Activated T-helper 1 cell treated with anti-CD3 and anti-CD28 coated beads, Interleukin-12 subunit alpha, Interleukin-12 subunit beta, Interleukin-2, Interleukin-4 antibody, amounts not matched to agents 30 ng/mL and 10 ng/mL and 1 ng/mL, durations not matched to agents 14 hours and 24 hours and 36 hours (primary cell): ENCODE data around the gene RAB39B. TPM values are rescaled to one million over a fixed set of nuclear protein-coding genes. Genes with fewer than 3 reads are reported as not detected.
"Not testable (repeated sequence)": the region's sequence is repeated elsewhere in the genome, so short reads cannot be mapped to it uniquely, and the experiment has no call there.

Experiments
- DNase-seq: peaks from one replicate; pipeline ENCODE4 v3.0.0; 2021; ENCODE audit warnings: low spot score
- H3K27ac Mint-ChIP-seq: one replicate; pipeline ENCODE4 v1.8.0; 2021; ENCODE audit warnings: mild to moderate bottlenecking, mixed read lengths
- H3K27me3 Mint-ChIP-seq: one replicate; pipeline ENCODE4 v1.8.0; 2022; ENCODE audit warnings: mild to moderate bottlenecking, moderate library complexity, mixed read lengths; ENCODE audit not compliant: insufficient read depth
- H3K36me3 Mint-ChIP-seq: one replicate; pipeline ENCODE4 v1.8.0; 2021; ENCODE audit warnings: low read depth, mixed read lengths
- H3K4me1 Mint-ChIP-seq: one replicate; pipeline ENCODE4 v1.8.0; 2021; ENCODE audit warnings: low read depth, mixed read lengths
- H3K4me3 Mint-ChIP-seq: one replicate; pipeline ENCODE4 v1.8.0; 2021; ENCODE audit warnings: mild to moderate bottlenecking, moderate library complexity, mixed read lengths
- H3K9me3 Mint-ChIP-seq: one replicate; pipeline ENCODE4 v1.8.0; 2021; ENCODE audit warnings: mixed read lengths
- intact Hi-C: fragments of 100-400 bp; cut with micrococcal nuclease; formaldehyde crosslinking; loops from one replicate; pipeline ENCODE4 v1.15.1; 2024
- total RNA-seq: library from RNA; stranded (reverse); gene quantifications from 2 replicates; pipeline ENCODE4 v1.2.3, GENCODE V29; 2022

RAB39B gene, protein sequence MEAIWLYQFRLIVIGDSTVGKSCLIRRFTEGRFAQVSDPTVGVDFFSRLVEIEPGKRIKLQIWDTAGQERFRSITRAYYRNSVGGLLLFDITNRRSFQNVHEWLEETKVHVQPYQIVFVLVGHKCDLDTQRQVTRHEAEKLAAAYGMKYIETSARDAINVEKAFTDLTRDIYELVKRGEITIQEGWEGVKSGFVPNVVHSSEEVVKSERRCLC
- 11.4 and 12.5 TPM in 2 replicates for total RNA-seq

DNA sequence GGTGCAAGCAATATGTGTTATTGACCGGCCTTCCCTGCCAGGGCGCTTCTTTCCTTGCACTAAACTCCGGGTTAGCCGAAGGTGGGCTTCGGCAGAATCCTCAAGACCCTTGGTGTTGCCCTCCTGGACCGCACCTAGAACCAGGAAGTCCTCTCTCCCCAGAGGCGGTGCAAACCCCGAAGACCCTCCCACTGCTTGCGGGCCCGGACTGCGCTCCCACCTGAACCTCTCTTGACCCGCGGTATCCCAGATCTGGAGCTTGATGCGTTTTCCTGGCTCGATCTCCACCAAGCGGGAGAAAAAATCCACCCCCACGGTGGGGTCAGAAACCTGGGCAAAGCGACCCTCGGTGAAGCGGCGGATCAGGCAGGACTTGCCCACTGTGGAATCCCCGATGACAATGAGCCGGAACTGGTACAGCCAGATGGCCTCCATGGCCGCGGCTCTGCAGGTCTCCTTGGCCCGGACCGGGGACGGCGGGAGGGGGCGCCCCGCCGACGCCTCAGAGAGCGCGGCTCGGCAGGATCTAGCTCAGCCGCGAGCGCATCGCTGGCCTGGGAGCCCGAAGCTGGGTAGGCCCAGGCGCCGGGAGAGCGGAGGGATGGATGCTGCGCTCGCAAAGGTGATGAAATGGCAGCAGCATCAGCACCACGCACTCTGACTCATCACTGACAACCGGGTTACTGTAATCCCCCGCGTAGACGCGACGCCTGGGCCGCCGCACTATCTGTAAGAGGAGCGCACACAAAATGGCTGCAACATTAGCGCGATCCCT is at the start of gene RAB39B:
Gene RAB39B, minus strand, starts transcription at position 638 of the 775 bp plus-strand sequence. Its CDS starts 203 bp downstream, at position 435.
- Mint-ChIP-seq H3K9me3 (peaks cover 5% of the 10 kb centered on the region), H3K4me3 (peak within 1 kb of the TSS; percentile 91), H3K4me1 (peaks cover 22% of the 10 kb centered on the region), H3K36me3 (peaks cover 5% of the 10 kb centered on the region), H3K27ac (peak within 1 kb of the TSS; percentile 57), H3K27me3 (no peaks in the 10 kb centered on the region)
- intact Hi-C loops: loop anchor here (1.0 to 5.0 kb wide), 4 partner anchors 48 to 617 kb away; partner anchors contain the start of genes SPRY3, TMLHE, VAMP7 and VBP1
- DNase-seq: peak; percentile 61

DNA sequence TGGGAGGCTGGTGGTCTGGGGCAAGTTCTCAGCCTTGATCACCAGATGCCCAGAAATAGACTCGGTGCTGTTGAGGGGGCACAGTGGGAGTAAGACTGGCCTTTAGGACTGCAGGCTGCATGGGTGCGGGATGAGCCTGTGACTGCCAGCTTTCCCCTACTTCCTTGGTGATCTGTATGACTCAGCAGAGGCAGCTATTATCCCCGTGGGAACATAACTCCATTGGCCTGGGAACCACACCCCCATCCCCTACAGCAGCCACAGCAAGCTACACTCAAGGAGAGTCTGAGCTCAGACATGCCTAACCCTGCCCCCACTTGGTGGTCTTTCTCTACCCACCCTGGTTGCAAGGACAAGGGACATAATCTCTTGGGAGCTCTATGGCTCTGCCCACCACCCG is 49.5 kb upstream of the RAB39B start:
- no peak for DNase-seq
- no peaks in the 10 kb centered on the region for H3K9me3 Mint-ChIP-seq
- no peaks in the 10 kb centered on the region for H3K4me1 Mint-ChIP-seq
- H3K36me3 Mint-ChIP-seq: no peaks in the 10 kb centered on the region
- no peak overlapping the region for H3K4me3 Mint-ChIP-seq
- no peak overlapping the region for H3K27ac Mint-ChIP-seq
- intact Hi-C loops: no loop called here
- no peaks in the 10 kb centered on the region for H3K27me3 Mint-ChIP-seq

GRCh38 chrX:155293771-155294170 is 29.5 kb upstream of the RAB39B start:
- Mint-ChIP-seq H3K36me3 (peaks cover 2% of the 10 kb centered on the region), H3K9me3 (no peaks in the 10 kb centered on the region), H3K27ac (no peak overlapping the region), H3K4me1 (no peaks in the 10 kb centered on the region), H3K27me3 (peaks cover 4% of the 10 kb centered on the region), H3K4me3 (no peak overlapping the region)
- intact Hi-C loops: no loop called here
- no peak for DNase-seq

GRCh38 chrX:155279873-155280272 is 15.6 kb upstream of the RAB39B start:
- Mint-ChIP-seq H3K27ac (no peak overlapping the region), H3K9me3 (no peaks in the 10 kb centered on the region), H3K36me3 (no peaks in the 10 kb centered on the region), H3K4me3 (no peak overlapping the region), H3K4me1 (peaks cover 7% of the 10 kb centered on the region), H3K27me3 (peaks cover 1% of the 10 kb centered on the region)
- intact Hi-C loops: no loop called here
- DNase-seq: no peak

GRCh38 chrX:155270969-155271368 is 6.7 kb upstream of the RAB39B start:
- Mint-ChIP-seq H3K27ac (no peak overlapping the region), H3K9me3 (peaks cover 9% of the 10 kb centered on the region), H3K36me3 (no peaks in the 10 kb centered on the region), H3K27me3 (no peaks in the 10 kb centered on the region), H3K4me3 (no peak overlapping the region), H3K4me1 (no peaks in the 10 kb centered on the region)
- no peak for DNase-seq
- intact Hi-C loops: no loop called here

- intact Hi-C loops: not testable (repeated sequence)
Measured at GRCh38 chrX:155267995-155268394, 3.7 kb upstream of the RAB39B start.

GRCh38 chrX:155266439-155266838 is 2.1 kb upstream of the RAB39B start:
- H3K36me3 Mint-ChIP-seq: no peaks in the 10 kb centered on the region
- H3K4me1 Mint-ChIP-seq: peaks cover 14% of the 10 kb centered on the region
- no peak overlapping the region for H3K4me3 Mint-ChIP-seq
- no peak for DNase-seq
- no peak overlapping the region for H3K27ac Mint-ChIP-seq
- H3K9me3 Mint-ChIP-seq: peaks cover 7% of the 10 kb centered on the region
- no peaks in the 10 kb centered on the region for H3K27me3 Mint-ChIP-seq
- intact Hi-C loops: no loop called here

More at GRCh38 chrX:155267995-155268394, 3.7 kb upstream of the RAB39B start:
- not testable (repeated sequence) for H3K9me3 Mint-ChIP-seq, H3K36me3 Mint-ChIP-seq, H3K27ac Mint-ChIP-seq, H3K27me3 Mint-ChIP-seq, H3K4me3 Mint-ChIP-seq, DNase-seq
- peaks cover 10% of the 10 kb centered on the region for H3K4me1 Mint-ChIP-seq

- intact Hi-C loops: loop anchor here (1.0 to 5.0 kb wide), 2 partner anchors 47 to 349 kb away; partner anchors contain the start of genes SPRY3, TMLHE and VBP1
Measured at GRCh38 chrX:155262970-155263754, 1.1 kb downstream of the RAB39B start.

GRCh38 chrX:155259752-155260151 is 4.5 kb downstream of the RAB39B start:
- peaks cover 7% of the 10 kb centered on the region for H3K36me3 Mint-ChIP-seq
- no peak for DNase-seq
- H3K27me3 Mint-ChIP-seq: no peaks in the 10 kb centered on the region
- H3K4me1 Mint-ChIP-seq: peaks cover 27% of the 10 kb centered on the region
- intact Hi-C loops: loop anchor here (5.0 kb wide), 1 partner anchor 353 kb away; the partner anchor contains the start of genes SPRY3 and TMLHE
- no peaks in the 10 kb centered on the region for H3K9me3 Mint-ChIP-seq
- H3K4me3 Mint-ChIP-seq: no peak overlapping the region
- no peak overlapping the region for H3K27ac Mint-ChIP-seq

More at GRCh38 chrX:155262970-155263754, 1.1 kb downstream of the RAB39B start:
- peak overlapping the region; percentile 57 for H3K27ac Mint-ChIP-seq
- H3K4me3 Mint-ChIP-seq: peak overlapping the region; percentile 91
- H3K27me3 Mint-ChIP-seq: no peaks in the 10 kb centered on the region
- peaks cover 5% of the 10 kb centered on the region for H3K36me3 Mint-ChIP-seq
- DNase-seq: no peak
- no peaks in the 10 kb centered on the region for H3K9me3 Mint-ChIP-seq
- H3K4me1 Mint-ChIP-seq: peaks cover 22% of the 10 kb centered on the region

GRCh38 chrX:155251391-155251790 is 12.9 kb downstream of the RAB39B start:
- intact Hi-C loops: no loop called here
- no peaks in the 10 kb centered on the region for H3K9me3 Mint-ChIP-seq
- H3K27me3 Mint-ChIP-seq: no peaks in the 10 kb centered on the region
- no peak overlapping the region for H3K4me3 Mint-ChIP-seq
- H3K36me3 Mint-ChIP-seq: no peaks in the 10 kb centered on the region
- DNase-seq: no peak
- no peak overlapping the region for H3K27ac Mint-ChIP-seq
- no peaks in the 10 kb centered on the region for H3K4me1 Mint-ChIP-seq

DNA sequence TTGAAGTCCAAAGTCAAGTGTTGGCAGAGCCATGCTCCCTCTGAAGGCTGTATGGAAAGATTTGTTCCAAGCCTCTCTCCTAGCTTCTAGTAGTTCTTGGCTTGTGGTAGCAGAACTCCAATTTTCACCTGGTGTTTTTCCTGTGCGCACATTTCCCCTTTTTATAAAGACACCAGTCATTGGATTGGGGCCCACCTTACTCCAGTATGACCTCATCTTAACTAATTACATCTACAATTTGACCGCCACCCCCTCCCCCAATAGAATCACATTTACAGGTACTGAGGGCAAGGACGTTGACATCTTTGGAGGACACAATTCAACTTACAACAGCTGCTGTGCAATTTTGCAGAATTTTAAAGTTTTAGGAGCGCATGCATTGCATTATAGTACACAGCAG is 16.8 kb downstream of the RAB39B start:
- no peaks in the 10 kb centered on the region for H3K9me3 Mint-ChIP-seq
- intact Hi-C loops: no loop called here
- no peak overlapping the region for H3K4me3 Mint-ChIP-seq
- no peak for DNase-seq
- no peaks in the 10 kb centered on the region for H3K4me1 Mint-ChIP-seq
- H3K36me3 Mint-ChIP-seq: no peaks in the 10 kb centered on the region
- H3K27me3 Mint-ChIP-seq: no peaks in the 10 kb centered on the region
- H3K27ac Mint-ChIP-seq: no peak overlapping the region

DNA sequence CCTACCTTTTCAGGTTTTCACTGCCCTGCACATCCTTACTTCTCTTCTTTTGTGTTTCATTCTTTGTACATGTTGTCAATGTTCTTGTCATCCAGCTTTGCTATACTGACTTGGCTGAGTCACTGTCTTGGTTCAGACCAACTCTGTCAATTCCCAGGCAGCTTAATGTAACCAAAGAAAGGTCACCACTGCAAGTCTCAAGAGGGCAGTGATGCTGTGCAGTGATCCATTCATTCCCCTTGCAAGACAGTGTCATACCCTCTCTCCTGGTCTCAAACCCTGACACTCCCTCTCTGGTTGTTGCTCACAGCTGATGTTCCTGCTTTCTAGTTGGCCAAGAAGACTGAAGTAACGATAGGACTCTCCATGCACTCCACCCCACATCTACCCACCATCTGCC is 17.5 kb downstream of the RAB39B start:
- H3K27ac Mint-ChIP-seq: no peak overlapping the region
- no peaks in the 10 kb centered on the region for H3K9me3 Mint-ChIP-seq
- no peak for DNase-seq
- no peaks in the 10 kb centered on the region for H3K36me3 Mint-ChIP-seq
- no peak overlapping the region for H3K4me3 Mint-ChIP-seq
- H3K4me1 Mint-ChIP-seq: no peaks in the 10 kb centered on the region
- intact Hi-C loops: no loop called here
- no peaks in the 10 kb centered on the region for H3K27me3 Mint-ChIP-seq
